HepG2 (cell line): Measurements from ENCODE around the gene APC2.

Experiments
- NFIC ChIP-seq: IDR thresholded peaks from 2 replicates; pipeline ENCODE4 v1.6.1; 2012; ENCODE audit warnings: mild to moderate bottlenecking, low read length, inconsistent platforms
- U2AF2 ChIP-seq: fragments of 200-400 bp; formaldehyde crosslinking; IDR thresholded peaks from 2 replicates; pipeline ENCODE4 v1.6.1; 2017; ENCODE audit warnings: low read depth, mild to moderate bottlenecking, low read length
- ZNF672 ChIP-seq: sonication (generic); formaldehyde crosslinking; IDR thresholded peaks from 2 replicates; pipeline ENCODE4 v1.8.1; 2022; ENCODE audit warnings: missing genetic modification reagents
- TF ChIP-seq, protein P1 (sequence below): sonication (generic); formaldehyde crosslinking; IDR thresholded peaks from 2 replicates; pipeline ENCODE4 v1.5.0; 2020; ENCODE audit warnings: mild to moderate bottlenecking, missing genetic modification reagents, moderate library complexity
- TF ChIP-seq, protein P2 (sequence below): sonication (generic); formaldehyde crosslinking; IDR thresholded peaks from 2 replicates; pipeline ENCODE4 v1.4.0; 2020; ENCODE audit warnings: missing genetic modification reagents
- TF ChIP-seq, protein P3 (sequence below): sonication (generic); formaldehyde crosslinking; IDR thresholded peaks from 2 replicates; pipeline ENCODE4 v1.9.0; 2021; ENCODE audit warnings: missing genetic modification reagents, borderline replicate concordance

DNA sequence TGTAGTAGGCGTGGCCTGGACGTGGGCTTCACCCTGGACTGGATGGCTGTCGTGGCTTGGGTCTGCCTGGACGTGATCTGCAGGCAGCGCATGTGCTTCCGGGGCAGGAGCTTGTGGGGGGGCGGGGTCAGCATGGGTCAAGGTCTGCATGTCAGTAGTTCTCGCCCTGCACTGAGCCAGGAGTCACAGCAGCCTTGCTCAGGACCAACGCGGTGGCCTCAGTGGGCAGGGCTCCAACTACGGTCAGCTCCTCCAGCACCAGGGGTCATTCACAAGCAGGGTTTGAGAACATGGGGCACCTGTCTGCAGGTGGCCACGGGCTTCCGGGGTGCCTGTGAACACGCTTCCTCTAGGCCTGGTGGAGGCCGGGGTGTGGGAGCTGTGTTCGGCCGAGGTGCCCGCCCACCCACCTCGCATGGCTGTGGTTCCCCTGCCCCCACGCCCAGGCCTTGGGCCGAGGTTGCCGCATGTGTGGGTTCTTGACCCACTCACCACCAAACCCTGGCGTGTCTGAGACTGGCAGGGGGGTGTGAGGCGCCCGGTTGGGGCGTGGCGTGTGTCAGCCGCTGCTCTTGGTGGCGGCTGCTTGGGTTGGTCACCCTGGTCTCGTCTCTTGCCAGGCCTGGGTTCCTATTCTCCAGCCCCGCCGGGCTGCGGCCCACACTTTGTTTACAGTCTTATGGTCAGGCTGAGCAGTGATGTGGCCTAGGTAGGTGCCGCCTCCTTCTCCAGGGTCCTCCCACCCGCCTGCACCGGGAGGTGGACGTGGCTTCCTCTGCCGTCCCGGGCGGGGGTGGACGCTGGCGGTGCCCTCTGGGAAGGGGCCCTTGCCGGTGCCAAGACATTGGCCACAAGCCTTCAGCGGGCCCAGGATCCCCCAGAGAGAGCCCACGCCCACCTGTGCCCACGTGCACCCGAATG is 16.5 kb upstream of the APC2 start:
- TF ChIP-seq NFIC (no peak), U2AF2 (no peak), ZNF672 (CRISPR knock-in tag) (no peak)
- TF ChIP-seq, protein P1, sequence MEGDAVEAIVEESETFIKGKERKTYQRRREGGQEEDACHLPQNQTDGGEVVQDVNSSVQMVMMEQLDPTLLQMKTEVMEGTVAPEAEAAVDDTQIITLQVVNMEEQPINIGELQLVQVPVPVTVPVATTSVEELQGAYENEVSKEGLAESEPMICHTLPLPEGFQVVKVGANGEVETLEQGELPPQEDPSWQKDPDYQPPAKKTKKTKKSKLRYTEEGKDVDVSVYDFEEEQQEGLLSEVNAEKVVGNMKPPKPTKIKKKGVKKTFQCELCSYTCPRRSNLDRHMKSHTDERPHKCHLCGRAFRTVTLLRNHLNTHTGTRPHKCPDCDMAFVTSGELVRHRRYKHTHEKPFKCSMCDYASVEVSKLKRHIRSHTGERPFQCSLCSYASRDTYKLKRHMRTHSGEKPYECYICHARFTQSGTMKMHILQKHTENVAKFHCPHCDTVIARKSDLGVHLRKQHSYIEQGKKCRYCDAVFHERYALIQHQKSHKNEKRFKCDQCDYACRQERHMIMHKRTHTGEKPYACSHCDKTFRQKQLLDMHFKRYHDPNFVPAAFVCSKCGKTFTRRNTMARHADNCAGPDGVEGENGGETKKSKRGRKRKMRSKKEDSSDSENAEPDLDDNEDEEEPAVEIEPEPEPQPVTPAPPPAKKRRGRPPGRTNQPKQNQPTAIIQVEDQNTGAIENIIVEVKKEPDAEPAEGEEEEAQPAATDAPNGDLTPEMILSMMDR: no peak
- TF ChIP-seq, protein P2, sequence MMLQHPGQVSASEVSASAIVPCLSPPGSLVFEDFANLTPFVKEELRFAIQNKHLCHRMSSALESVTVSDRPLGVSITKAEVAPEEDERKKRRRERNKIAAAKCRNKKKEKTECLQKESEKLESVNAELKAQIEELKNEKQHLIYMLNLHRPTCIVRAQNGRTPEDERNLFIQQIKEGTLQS (CRISPR knock-in tag): no peak
- TF ChIP-seq, protein P3, sequence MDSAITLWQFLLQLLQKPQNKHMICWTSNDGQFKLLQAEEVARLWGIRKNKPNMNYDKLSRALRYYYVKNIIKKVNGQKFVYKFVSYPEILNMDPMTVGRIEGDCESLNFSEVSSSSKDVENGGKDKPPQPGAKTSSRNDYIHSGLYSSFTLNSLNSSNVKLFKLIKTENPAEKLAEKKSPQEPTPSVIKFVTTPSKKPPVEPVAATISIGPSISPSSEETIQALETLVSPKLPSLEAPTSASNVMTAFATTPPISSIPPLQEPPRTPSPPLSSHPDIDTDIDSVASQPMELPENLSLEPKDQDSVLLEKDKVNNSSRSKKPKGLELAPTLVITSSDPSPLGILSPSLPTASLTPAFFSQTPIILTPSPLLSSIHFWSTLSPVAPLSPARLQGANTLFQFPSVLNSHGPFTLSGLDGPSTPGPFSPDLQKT (CRISPR knock-in tag): no peak
